ENCODE results near the gene SENP5. TPM values are rescaled to one million over a fixed set of nuclear protein-coding genes. Genes with fewer than 3 reads are reported as not detected.
"Not testable (repeated sequence)": the region's sequence is repeated elsewhere in the genome, so short reads cannot be mapped to it uniquely, and the experiment has no call there.

SENP5 gene
- total RNA-seq, 1 experiment from 2014 or later: 30.2 TPM

DNA sequence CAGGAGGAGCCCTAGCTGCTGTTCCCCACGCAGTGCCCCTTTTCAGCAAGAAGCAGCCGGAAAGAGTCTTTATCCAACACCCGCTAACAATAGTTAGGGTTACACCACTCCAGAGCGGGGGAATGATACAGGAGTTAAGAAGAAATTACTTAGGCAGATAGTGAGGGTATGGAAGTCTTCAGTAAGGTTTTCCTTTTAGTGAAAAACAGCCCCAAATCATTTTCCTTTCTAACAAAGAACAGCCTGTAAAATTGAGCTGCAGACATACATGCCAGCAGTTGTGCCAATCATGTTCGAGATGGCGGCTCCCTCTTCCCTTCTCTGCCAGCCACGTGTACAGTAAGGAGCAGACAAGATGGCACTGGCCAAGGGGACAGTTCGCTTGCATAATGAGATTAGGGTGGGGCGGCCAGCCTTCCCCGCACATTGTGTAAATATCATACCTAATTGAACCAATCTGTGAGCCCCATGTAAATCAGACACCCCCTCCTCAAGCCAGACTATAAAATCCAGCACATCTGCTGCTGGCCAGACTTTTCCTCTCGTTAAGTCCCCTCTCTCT lies 18.5 kb upstream of the SENP5 start:
- no peak for DNase-seq (ENCODE audit: unreplicated experiment)
- ChIA-PET CTCF (interaction anchor here (1.0 kb wide), 1 partner anchor 20 kb away, joined by 3 read pairs; no protein-coding TSS in a partner anchor), POLR2A (interaction anchor here (1.4 to 1.5 kb wide), 2 partner anchors 14 to 18 kb away, joined by 4 to 7 read pairs; partner anchors contain the start of gene SENP5)
- Mint-ChIP-seq H3K27me3 (ENCODE audit: insufficient read depth, unreplicated experiment) (no peaks in the 10 kb centered on the region), H3K4me3 (ENCODE audit: unreplicated experiment) (no peak overlapping the region), H3K36me3 (ENCODE audit: insufficient read depth, unreplicated experiment) (no peaks in the 10 kb centered on the region), H3K4me1 (ENCODE audit: insufficient read depth, unreplicated experiment) (no peaks in the 10 kb centered on the region), H3K9me3 (ENCODE audit: unreplicated experiment) (no peaks in the 10 kb centered on the region), H3K27ac (ENCODE audit: low read depth, unreplicated experiment) (no peak overlapping the region)
- TF ChIP-seq, protein P1, sequence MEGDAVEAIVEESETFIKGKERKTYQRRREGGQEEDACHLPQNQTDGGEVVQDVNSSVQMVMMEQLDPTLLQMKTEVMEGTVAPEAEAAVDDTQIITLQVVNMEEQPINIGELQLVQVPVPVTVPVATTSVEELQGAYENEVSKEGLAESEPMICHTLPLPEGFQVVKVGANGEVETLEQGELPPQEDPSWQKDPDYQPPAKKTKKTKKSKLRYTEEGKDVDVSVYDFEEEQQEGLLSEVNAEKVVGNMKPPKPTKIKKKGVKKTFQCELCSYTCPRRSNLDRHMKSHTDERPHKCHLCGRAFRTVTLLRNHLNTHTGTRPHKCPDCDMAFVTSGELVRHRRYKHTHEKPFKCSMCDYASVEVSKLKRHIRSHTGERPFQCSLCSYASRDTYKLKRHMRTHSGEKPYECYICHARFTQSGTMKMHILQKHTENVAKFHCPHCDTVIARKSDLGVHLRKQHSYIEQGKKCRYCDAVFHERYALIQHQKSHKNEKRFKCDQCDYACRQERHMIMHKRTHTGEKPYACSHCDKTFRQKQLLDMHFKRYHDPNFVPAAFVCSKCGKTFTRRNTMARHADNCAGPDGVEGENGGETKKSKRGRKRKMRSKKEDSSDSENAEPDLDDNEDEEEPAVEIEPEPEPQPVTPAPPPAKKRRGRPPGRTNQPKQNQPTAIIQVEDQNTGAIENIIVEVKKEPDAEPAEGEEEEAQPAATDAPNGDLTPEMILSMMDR (IDR thresholded peaks at IDR 0.05; ENCODE audit: unreplicated experiment): no peak
- BruUV-seq (replicated peaks): no TSS peak
- intact Hi-C loops (cut with micrococcal nuclease): no loop called here

DNA sequence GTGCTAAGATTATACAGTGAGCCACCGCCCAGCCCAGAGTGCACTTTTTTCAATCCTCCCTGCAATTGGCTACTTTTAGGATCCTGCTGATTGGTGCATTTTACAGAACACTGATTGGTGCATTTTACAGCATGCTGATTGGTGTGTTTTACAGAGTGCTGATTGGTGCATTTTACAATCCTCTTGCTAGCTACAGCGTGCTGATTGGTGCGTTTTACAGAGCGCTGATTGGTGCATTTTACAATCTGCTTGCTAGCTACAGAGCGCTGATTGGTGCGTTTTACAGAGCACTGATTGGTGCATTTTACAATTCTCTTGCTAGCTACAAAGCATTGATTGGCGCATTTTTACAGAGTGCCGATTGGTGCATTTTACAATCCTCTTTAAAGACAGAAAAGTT lies 4.7 kb upstream of the SENP5 start:
- CTCF ChIA-PET; H3K27me3 Mint-ChIP-seq (ENCODE audit: insufficient read depth, unreplicated experiment); H3K9me3 Mint-ChIP-seq (ENCODE audit: unreplicated experiment); BruUV-seq (replicated peaks); H3K4me1 Mint-ChIP-seq (ENCODE audit: insufficient read depth, unreplicated experiment); H3K36me3 Mint-ChIP-seq (ENCODE audit: insufficient read depth, unreplicated experiment); DNase-seq (ENCODE audit: unreplicated experiment); H3K4me3 Mint-ChIP-seq (ENCODE audit: unreplicated experiment); H3K27ac Mint-ChIP-seq (ENCODE audit: low read depth, unreplicated experiment); intact Hi-C loops (cut with micrococcal nuclease): not testable (repeated sequence)
- POLR2A ChIA-PET: interaction anchor here (1.4 kb wide), 1 partner anchor 13 kb away, joined by 4 read pairs; no protein-coding TSS in a partner anchor

DNA sequence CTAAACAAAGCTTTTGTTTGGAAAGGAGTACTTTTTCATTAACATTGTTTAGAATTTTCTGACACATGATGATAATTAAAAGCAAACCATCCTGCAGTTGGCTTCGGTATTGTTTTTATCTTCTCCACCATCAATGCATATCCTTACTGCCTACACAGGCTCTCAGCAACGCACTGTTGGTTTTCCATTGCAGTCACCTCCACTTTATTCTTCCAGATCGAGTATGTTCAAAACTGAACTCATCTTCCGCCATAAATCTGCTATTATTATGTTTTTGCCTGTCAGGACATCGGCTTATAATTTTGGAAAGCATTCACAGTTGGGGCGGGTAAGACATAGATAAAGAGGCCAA lies 589 bp upstream of the SENP5 start:
- BruUV-seq (replicated peaks): TSS peak; percentile 90
- DNase-seq (ENCODE audit: unreplicated experiment): no peak
- intact Hi-C loops (cut with micrococcal nuclease): no loop called here
- CTCF ChIA-PET: interaction anchor here (0.5 to 1.1 kb wide), 5 partner anchors 104 to 297 kb away, joined by 3 to 5 read pairs (median 3); no protein-coding TSS in a partner anchor
- POLR2A ChIA-PET: interaction anchor here (0.7 to 3.9 kb wide), 28 partner anchors 8 to 689 kb away, joined by 3 to 66 read pairs (median 4); partner anchors contain the start of genes BDH1, CEP19, FBXO45 and NCBP2
- Mint-ChIP-seq H3K4me1 (ENCODE audit: insufficient read depth, unreplicated experiment) (no peaks in the 10 kb centered on the region), H3K9me3 (ENCODE audit: unreplicated experiment) (no peaks in the 10 kb centered on the region), H3K36me3 (ENCODE audit: insufficient read depth, unreplicated experiment) (peaks cover 3% of the 10 kb centered on the region), H3K4me3 (ENCODE audit: unreplicated experiment) (peak overlapping the region; percentile 90), H3K27ac (ENCODE audit: low read depth, unreplicated experiment) (peak overlapping the region; percentile 93), H3K27me3 (ENCODE audit: insufficient read depth, unreplicated experiment) (no peaks in the 10 kb centered on the region)
- TF ChIP-seq, protein P1 (IDR thresholded peaks at IDR 0.05; ENCODE audit: unreplicated experiment): no peak

DNA sequence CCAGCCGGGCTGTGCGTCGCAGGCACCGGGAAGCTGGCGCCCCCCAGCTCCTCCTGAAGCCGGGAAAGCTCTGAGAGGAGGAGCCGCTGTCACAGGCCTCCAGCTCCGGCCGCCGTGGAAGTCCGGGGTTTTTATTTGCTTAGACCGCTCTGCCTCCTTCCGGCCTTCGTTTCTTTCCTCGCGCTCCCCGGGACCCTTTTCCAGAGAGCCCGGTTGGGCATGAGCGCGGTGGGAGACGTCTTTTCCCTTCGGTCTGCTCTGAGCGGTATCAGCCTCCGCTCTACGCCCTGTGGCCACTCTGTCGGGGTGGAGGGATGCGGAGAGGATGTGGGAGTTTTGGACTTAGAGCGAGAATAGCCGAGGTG lies 559 bp downstream of the SENP5 start:
- ChIA-PET POLR2A (interaction anchor here (0.5 to 3.9 kb wide), 30 partner anchors 10 to 728 kb away, joined by 3 to 66 read pairs (median 5); partner anchors contain the start of genes BDH1, CEP19, NCBP2 and PAK2), CTCF (interaction anchor here (0.7 kb wide), 1 partner anchor 75 kb away, joined by 3 read pairs; no protein-coding TSS in a partner anchor)
- Mint-ChIP-seq H3K27me3 (ENCODE audit: insufficient read depth, unreplicated experiment) (no peaks in the 10 kb centered on the region), H3K4me1 (ENCODE audit: insufficient read depth, unreplicated experiment) (no peaks in the 10 kb centered on the region), H3K9me3 (ENCODE audit: unreplicated experiment) (no peaks in the 10 kb centered on the region), H3K4me3 (ENCODE audit: unreplicated experiment) (peak overlapping the region; percentile 90), H3K27ac (ENCODE audit: low read depth, unreplicated experiment) (peak overlapping the region; percentile 93), H3K36me3 (ENCODE audit: insufficient read depth, unreplicated experiment) (peaks cover 6% of the 10 kb centered on the region)
- intact Hi-C loops (cut with micrococcal nuclease): no loop called here
- BruUV-seq (replicated peaks): no TSS peak
- DNase-seq (ENCODE audit: unreplicated experiment): peak; percentile 22
- TF ChIP-seq, protein P1 (IDR thresholded peaks at IDR 0.05; ENCODE audit: unreplicated experiment): no peak

All from MCF 10A (cell line).